ENCODE measurements around the gene TMEM218. TPM values are rescaled to one million over a fixed set of nuclear protein-coding genes. Genes with fewer than 3 reads are reported as not detected.

Gene TMEM218
- total and polyA plus RNA-seq, 3 donors from 2014 or later = 15.1 to 17.7 (median 17.2) TPM

GRCh38 chr11:125148011-125148410 is 36.6 kb upstream of the TMEM218 start:
- intact Hi-C loops (cut with DNase I; ENCODE audit: low total_unique reads) = no loop called here

GRCh38 chr11:125147280-125147679 is 35.9 kb upstream of the TMEM218 start:
- Histone ChIP-seq H3K9me3 (no peaks in the 10 kb centered on the region), H3K4me3 (no peak overlapping the region), H3K27me3 (no peaks in the 10 kb centered on the region), H3K27ac (no peak overlapping the region), H3K4me1 (no peaks in the 10 kb centered on the region), H3K36me3 (ENCODE audit: low read depth, missing control alignments) (no peaks in the 10 kb centered on the region)
- no peak for DNase-seq
- no peak for TF ChIP-seq POLR2A (IDR thresholded peaks at IDR 0.05)
- TF ChIP-seq CTCF (IDR thresholded peaks at IDR 0.05) = no peak
- WGBS, 2 donors = 93 to 95% methylated on average over 6 of the region's 6 CpGs
- intact Hi-C loops (cut with DNase I; ENCODE audit: low total_unique reads) = no loop called here

More at GRCh38 chr11:125148011-125148410, 36.6 kb upstream of the TMEM218 start:
- H3K4me1 ChIP-seq = no peaks in the 10 kb centered on the region
- H3K4me3 ChIP-seq = no peak overlapping the region
- no peaks in the 10 kb centered on the region for H3K9me3 ChIP-seq
- H3K27ac ChIP-seq = no peak overlapping the region
- H3K36me3 ChIP-seq (ENCODE audit: low read depth, missing control alignments) = no peaks in the 10 kb centered on the region
- H3K27me3 ChIP-seq = no peaks in the 10 kb centered on the region
- DNase-seq = no peak
- TF ChIP-seq CTCF (IDR thresholded peaks at IDR 0.05) (no peak), POLR2A (IDR thresholded peaks at IDR 0.05) (no peak)

DNA sequence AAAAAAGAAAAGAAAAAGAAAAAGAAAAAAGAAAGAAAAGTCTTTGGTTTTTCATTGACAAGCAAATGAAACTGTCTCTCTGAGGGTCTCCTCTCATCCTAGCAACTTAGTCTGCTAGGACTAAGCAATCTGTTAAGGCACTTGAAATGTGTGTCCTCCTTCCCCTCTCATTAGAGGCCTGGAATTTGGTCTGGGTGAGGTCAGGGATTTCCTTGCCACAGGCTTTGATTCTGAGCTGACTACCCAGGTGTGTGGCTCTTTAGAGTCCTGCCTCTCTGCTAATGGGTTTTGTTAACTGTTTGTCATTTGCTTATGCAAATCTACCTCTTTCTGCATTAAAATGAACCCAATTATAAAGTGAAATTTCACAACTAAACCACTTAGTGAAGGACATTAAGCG is 34.8 kb upstream of the TMEM218 start:
- no peak for DNase-seq
- no peak for TF ChIP-seq POLR2A (IDR thresholded peaks at IDR 0.05)
- no peak for TF ChIP-seq CTCF (IDR thresholded peaks at IDR 0.05)
- 85 to 90% methylated on average over 1 of the region's 1 CpG for WGBS, 2 donors
- Histone ChIP-seq H3K9me3 (no peaks in the 10 kb centered on the region), H3K27me3 (no peaks in the 10 kb centered on the region), H3K36me3 (ENCODE audit: low read depth, missing control alignments) (no peaks in the 10 kb centered on the region), H3K4me1 (peaks cover 4% of the 10 kb centered on the region), H3K27ac (no peak overlapping the region), H3K4me3 (no peak overlapping the region)
- intact Hi-C loops (cut with DNase I; ENCODE audit: low total_unique reads) = no loop called here

GRCh38 chr11:125141686-125142535 is 30.5 kb upstream of the TMEM218 start:
- H3K9me3 ChIP-seq = no peaks in the 10 kb centered on the region
- H3K27ac ChIP-seq = no peak overlapping the region
- H3K4me1 ChIP-seq = peaks cover 4% of the 10 kb centered on the region
- TF ChIP-seq CTCF (IDR thresholded peaks at IDR 0.05) (peak; percentile 79 to 93 (median 84)), POLR2A (IDR thresholded peaks at IDR 0.05) (no peak)
- intact Hi-C loops (cut with DNase I; ENCODE audit: low total_unique reads) = no loop called here
- no peaks in the 10 kb centered on the region for H3K36me3 ChIP-seq (ENCODE audit: low read depth, missing control alignments)
- peak; percentile 74 for DNase-seq
- 25 to 35% methylated on average over 13 to 18 of the region's 18 CpGs for WGBS, 2 donors
- no peak overlapping the region for H3K4me3 ChIP-seq
- no peaks in the 10 kb centered on the region for H3K27me3 ChIP-seq

- no peak overlapping the region for H3K4me3 ChIP-seq
- WGBS, 2 donors = 66 to 72% methylated on average over 12 of the region's 12 CpGs
- no peak overlapping the region for H3K27ac ChIP-seq
- no peak for DNase-seq
- H3K9me3 ChIP-seq = no peaks in the 10 kb centered on the region
- H3K36me3 ChIP-seq (ENCODE audit: low read depth, missing control alignments) = no peaks in the 10 kb centered on the region
- intact Hi-C loops (cut with DNase I; ENCODE audit: low total_unique reads) = no loop called here
- no peaks in the 10 kb centered on the region for H3K27me3 ChIP-seq
- TF ChIP-seq CTCF (IDR thresholded peaks at IDR 0.05) = no peak
- no peak for TF ChIP-seq POLR2A (IDR thresholded peaks at IDR 0.05)
- peaks cover 4% of the 10 kb centered on the region for H3K4me1 ChIP-seq
Observed at GRCh38 chr11:125141178-125141577, 29.8 kb upstream of the TMEM218 start.
